ENCODE results near the gene HS3ST1.

DNA sequence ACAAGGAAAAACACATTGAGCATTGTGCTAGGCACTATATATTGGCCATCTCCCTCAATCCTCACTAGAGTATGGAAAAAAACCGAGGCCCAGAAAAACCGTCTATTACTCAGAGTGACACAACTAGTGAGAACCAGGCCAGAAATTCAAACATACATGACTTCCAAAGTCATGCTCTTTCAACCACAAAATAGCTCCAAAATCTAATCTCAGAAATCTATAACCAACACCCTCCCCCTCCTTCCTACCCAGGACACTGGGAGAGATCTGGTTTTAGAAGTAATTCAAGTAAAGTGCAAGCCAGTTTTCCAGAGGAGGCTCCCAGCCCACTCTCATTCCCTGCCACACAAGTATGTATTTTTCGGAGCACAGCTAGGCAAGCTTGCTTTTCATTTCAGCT is 7.6 kb downstream of the HS3ST1 start:
- TF ChIP-seq, protein P1, sequence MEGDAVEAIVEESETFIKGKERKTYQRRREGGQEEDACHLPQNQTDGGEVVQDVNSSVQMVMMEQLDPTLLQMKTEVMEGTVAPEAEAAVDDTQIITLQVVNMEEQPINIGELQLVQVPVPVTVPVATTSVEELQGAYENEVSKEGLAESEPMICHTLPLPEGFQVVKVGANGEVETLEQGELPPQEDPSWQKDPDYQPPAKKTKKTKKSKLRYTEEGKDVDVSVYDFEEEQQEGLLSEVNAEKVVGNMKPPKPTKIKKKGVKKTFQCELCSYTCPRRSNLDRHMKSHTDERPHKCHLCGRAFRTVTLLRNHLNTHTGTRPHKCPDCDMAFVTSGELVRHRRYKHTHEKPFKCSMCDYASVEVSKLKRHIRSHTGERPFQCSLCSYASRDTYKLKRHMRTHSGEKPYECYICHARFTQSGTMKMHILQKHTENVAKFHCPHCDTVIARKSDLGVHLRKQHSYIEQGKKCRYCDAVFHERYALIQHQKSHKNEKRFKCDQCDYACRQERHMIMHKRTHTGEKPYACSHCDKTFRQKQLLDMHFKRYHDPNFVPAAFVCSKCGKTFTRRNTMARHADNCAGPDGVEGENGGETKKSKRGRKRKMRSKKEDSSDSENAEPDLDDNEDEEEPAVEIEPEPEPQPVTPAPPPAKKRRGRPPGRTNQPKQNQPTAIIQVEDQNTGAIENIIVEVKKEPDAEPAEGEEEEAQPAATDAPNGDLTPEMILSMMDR (IDR thresholded peaks at IDR 0.05; ENCODE audit: low read depth, low read length, poor library complexity, severe bottlenecking), result no peak
- TF ChIP-seq EZH2phosphoT487 (IDR thresholded peaks at IDR 0.05; ENCODE audit: borderline replicate concordance, low read length), result no peak

All from DOHH2 (cell line).